ENCODE data around the gene KIF20B. TPM values are rescaled to one million over a fixed set of nuclear protein-coding genes. Genes with fewer than 3 reads are reported as not detected.

Gene KIF20B
- total and polyA plus RNA-seq, 2 of the 8 experiments (the other 6 are each of a cell fraction or from before 2014, with no cell fraction given): 4.5 to 72.0 TPM

DNA sequence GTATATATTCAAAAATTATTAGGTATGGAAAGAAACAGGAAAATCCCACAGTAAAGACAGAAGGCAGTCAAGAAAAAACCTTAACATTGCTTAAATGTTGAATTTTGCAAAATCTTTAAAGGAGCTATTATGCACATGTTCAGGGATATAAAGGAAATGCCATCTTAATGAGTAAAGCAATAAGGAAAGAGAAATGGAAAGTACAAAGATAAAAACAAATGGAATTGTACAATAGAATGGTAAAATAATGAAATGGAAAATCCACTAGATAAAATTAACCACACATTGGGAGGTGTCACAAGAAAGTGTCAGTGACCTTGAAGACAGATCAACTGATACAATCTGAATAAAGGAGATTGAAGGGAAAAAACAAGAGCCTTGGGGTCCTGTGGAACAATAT is 82.0 kb downstream of the KIF20B start (continued):
- no peak for TF ChIP-seq TAF1 (IDR thresholded peaks at IDR 0.05; ENCODE audit: low read depth, low read length)
